HG02678 (cell line): ENCODE results near the gene KHNYN.

Experiments
- ATAC-seq: cut with Tn5 transposase; IDR thresholded peaks from one replicate; pipeline ENCODE4 v1.9.1; 2021; ENCODE audit warnings: mild to moderate bottlenecking, moderate library complexity; ENCODE audit not compliant: unreplicated experiment

Gene KHNYN

GRCh38 chr14:24422261-24422660 lies 7.5 kb upstream of the KHNYN start:
- peak; percentile 45 for ATAC-seq

DNA sequence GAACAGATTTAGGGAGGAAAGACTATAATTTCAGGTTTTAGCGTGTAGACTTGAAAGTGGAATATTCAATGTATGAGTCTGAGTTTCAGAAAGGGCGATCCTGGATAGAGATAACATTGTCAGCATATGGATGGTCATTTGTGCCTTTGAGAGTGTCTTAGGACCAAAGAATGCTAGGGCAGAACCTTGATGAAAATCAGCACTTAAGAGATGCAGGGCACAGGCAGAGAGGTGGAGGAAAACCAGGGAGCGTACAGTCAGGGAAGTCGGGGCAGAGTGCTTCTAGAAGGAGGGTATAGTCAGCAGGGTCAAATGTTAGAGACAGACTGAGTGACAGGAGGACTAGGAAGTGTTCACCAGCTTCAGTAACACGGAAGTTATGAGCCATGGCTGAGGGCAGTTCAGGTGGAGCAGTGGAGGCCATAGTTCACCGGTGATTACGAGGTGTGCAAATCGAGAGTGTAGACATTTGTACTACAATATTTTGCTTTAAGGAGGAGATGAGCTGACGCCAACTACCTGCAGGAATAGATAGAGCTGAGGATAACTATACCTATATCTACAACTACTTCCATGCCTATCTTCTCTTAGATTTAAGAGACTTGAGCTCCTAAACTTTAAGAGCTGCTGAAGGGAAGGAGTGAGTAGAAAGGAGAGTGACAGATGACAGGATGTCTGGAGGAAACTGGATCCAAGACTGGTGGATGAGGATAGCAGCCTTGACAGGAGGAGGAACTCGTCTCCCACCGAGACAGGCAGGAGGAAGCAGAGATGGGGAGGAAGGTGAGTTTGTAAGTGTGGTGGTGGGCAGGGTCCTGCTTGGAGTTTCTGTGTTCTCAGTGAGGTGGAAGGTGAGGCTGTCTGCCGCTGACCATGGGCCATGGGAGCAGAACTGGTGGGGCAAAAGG lies 6.8 kb upstream of the KHNYN start:
- ATAC-seq, result no peak

- ATAC-seq, result no peak
These were observed 4.0 kb upstream of the KHNYN start for GRCh38 chr14:24425704-24426103.

GRCh38 chr14:24426150-24426911 lies 3.4 kb upstream of the KHNYN start:
- no peak for ATAC-seq

GRCh38 chr14:24426912-24427536 lies 2.7 kb upstream of the KHNYN start:
- ATAC-seq, result no peak

DNA sequence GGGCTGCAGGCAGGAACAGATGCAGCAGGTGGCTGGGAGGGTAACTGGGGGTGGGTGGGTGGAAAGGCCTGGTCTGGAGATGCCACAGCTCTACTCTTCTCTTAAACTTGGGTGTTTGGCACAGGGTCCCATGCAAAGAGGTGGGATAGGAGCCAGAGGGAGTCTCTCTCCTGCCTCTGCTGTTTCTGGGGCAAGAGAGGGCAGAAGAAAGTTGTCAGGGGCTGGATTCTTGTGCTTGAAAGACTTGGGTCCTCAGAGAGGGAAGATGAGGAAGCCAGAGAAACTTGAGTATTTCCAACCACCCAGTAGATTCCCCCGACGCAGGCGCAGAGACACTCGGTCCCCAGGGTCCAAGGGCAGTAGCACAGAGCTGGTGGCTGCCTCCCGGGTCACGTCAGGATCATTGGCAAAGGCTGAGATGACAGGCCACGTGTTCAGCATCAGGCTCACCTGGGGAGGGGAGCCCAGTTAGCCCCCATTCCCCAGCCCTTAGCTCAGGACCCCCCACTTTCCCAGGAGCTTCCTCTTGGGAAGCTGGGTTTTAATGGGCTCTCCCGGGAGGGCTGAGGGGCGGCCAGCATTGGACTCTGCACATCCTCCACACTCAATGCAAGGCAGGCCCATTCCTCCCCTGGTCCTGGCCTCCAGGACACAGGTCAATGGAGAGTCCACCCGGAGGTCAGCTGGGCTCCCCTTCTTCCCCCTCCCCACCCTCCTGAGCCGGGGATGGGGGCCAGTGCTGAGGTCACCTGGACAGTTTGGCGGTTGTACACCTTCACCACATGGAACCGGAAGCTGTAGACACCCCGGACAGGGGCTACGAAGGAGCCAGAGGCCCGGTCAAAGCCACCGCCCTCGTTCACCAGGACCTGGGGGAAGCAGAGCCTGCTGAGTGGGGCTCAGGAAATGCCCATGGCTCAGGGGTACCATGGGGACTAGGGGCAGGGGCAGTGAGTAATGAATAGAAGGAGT lies 1.9 kb upstream of the KHNYN start:
- ATAC-seq, result no peak

- no peak for ATAC-seq
These were observed 943 bp upstream of the KHNYN start for GRCh38 chr14:24428628-24429394.

- peak; percentile 65 for ATAC-seq
These were observed 458 bp downstream of the KHNYN start for GRCh38 chr14:24430143-24430681.

- peak; percentile 35 for ATAC-seq
These were observed 1.2 kb downstream of the KHNYN start for GRCh38 chr14:24430682-24431568.

- peak; percentile 50 for ATAC-seq
These were observed 2.0 kb downstream of the KHNYN start for GRCh38 chr14:24431569-24432258.

GRCh38 chr14:24432259-24433131 lies 2.7 kb downstream of the KHNYN start:
- ATAC-seq, result no peak

DNA sequence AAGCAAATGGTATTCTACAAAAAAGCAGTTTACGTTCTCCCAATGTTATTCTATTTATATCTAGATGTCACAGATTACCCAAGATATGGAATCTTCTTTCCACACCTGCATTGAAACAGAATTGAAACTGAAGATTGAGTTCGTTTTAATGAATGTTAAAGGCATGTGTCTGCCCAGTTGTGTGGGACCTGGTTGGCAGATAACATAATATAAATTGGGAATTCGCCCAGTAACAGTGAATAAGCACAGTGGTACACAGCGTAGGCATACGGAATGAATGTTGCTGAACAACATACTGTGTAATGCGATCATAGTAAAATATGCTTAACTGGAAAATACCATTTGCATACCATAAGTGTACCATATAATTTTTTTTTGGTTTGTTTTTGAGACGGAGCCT lies 4.3 kb downstream of the KHNYN start:
- no peak for ATAC-seq

GRCh38 chr14:24434676-24435075 lies 4.9 kb downstream of the KHNYN start:
- no peak for ATAC-seq

- no peak for ATAC-seq
These were observed 5.5 kb downstream of the KHNYN start for GRCh38 chr14:24435192-24435810.

- ATAC-seq, result no peak
These were observed 6.2 kb downstream of the KHNYN start for GRCh38 chr14:24435998-24436354.

DNA sequence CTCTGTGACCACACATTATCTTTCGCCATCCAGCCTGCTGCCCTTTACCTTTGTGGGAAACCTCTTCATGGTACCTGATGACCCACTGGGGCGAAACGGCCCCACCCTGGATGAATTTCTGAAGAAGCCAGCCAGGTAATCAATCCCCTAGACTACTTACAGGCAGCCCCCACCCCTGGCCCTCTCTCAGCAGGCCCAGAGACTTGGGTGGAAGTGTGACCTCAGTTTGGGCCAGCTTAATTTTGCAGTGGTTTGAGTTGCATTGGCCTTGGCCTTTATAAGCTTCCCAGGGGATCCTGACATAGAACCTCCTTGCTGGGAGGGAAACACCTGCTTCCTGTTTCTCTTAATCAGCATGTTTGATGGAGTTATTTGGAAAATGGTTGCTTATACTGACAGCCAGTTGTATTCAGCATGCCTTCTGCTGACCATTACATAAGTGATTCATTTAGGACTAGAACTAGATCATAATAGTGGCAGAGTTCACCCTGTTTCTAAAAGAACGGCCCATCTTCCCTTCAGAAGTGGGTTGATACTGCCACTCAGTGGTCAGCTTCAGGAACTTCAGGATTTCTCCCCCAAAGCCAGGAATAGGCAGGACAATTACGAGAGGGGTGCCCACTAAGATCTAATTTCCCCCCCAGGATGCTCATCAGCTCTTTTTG lies 6.7 kb downstream of the KHNYN start:
- ATAC-seq, result no peak
